T-helper 1 cell treated with Interleukin-12 subunit alpha and Interleukin-12 subunit beta and Interleukin-4 antibody, amounts not matched to agents 30 ng/mL and 1 ng/mL, for 36 hours (primary cell): Measurements from ENCODE around the gene CARMIL3. TPM values are rescaled to one million over a fixed set of nuclear protein-coding genes. Genes with fewer than 3 reads are reported as not detected.
"Not testable (repeated sequence)": the region's sequence is repeated elsewhere in the genome, so short reads cannot be mapped to it uniquely, and the experiment has no call there.

ENCODE experiments used
- intact Hi-C: fragments of 100-400 bp; cut with micrococcal nuclease; formaldehyde crosslinking; loops from one replicate; pipeline ENCODE4 v1.15.1; 2024
- total RNA-seq: library from RNA; stranded (reverse); gene quantifications from 2 replicates; pipeline ENCODE4 v1.2.3, GENCODE V29; 2022

Gene CARMIL3
- total RNA-seq, 1 donor from 2014 or later: 2.3 TPM

DNA sequence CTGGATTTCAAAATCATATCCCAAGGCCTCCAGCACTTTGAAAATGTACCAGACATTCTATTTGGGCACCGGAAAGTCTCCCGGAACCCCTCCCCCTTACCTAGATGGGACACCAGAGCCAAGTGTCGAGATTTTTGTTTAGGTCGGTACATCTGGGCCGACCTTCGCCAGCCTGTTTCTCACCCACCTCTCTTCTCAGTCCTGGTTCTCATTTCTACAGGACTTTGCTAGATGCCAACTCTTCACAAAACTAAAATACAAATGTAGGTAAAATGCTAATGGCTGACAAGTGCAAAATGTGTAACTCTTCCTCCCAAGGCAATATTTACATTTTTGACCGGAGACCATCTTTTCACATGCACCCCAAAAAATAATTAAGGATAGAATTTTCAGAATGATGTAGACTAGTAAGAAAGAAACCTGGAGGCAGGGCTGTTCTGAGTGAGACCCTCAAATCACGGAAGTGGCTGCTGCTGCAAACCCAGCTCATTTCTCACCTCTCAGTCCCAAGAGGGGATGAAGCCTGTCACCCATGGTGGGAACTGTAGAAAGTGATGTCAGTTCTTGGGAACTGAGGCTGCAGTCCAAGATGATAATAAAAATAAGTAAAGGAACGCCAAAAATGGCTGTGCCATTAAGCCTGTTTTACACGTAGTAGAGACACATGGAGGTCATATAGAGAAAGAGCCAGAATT, 14.7 kb upstream of the CARMIL3 start:
- intact Hi-C loops: loop anchor here (1.0 to 5.0 kb wide), 4 partner anchors 15 to 72 kb away; partner anchors contain the start of genes CARMIL3 and DHRS4L2

DNA sequence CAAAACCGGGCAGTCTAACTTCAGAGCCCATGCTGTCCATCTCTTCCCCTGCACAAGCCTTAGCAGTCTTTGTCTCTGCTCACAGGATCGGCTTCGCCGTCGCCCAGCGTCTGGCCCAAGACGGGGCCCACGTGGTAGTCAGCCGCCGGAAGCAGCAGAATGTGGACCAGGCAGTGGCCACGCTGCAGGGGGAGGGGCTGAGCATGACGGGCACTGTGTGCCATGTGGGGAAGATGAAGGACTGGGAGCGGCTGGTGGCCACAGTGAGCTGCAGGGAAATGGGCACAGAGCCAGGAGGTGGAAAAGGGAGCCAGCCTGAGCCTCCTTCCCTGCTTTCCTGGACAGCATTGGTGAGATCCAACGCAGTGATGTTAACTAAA, 14.2 kb upstream of the CARMIL3 start:
- intact Hi-C loops: loop anchor here (5.0 kb wide), 1 partner anchor 50 kb away; the partner anchor contains the start of gene DHRS4L2

DNA sequence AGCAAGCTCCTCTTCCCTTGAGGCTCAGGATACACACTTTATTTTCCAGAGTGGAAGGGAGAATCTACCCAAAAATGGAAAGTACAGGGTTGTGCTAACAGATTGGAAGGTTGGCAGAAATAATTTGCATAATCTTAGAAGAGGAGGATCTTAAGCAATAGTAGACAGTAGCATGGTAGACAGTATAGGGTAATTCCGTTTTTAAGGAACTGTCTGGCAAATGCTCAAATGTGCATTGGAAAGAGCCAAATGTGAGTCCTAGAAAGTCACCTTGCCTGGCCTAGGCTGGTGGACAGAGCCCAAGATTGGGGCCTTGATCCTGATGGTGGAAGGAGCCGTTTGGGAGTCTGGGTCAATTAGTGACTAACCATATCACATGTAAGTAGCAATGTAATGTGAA, 13.1 kb upstream of the CARMIL3 start:
- intact Hi-C loops: loop anchor here (5.0 kb wide), 1 partner anchor 51 kb away; the partner anchor contains the start of gene DHRS4L2

DNA sequence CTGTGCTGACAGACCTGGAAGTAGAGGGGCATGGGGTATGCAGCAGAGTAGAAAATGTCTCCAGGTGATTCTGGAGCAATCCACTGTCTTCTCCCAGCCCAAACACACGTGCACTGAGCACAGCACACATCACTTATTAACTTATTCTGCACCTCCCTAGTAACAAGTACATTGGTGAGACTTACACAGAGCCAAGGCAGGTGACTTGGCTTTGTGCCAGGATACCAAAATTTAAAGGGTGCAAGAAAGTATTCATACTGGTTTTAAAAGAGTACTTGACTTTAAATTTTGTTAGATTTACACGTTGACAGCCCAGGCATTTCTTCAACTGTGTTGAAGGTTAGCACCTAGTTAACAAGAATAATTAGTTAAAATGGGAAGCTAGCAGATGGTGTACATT, 11.1 kb upstream of the CARMIL3 start:
- intact Hi-C loops: no loop called here

DNA sequence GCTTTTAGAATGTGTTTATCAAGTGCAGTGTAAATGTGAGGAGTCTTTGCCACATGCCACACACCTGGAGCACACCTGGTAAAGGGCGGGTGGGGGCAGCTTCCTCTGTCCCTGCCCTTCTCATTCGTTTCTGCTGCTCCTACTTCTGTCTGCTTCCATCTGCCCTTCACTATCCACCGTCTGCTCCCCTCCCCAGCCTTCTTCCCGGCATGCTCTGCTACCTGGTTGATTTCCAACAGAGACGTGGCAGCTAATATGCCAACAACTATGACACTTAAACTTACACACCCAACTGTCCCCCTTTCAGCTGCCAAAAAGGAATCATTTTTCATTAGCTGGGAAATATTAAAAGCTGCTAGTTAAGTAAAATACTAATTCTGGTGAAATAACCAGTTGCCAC, 9.1 kb upstream of the CARMIL3 start:
- intact Hi-C loops: no loop called here

DNA sequence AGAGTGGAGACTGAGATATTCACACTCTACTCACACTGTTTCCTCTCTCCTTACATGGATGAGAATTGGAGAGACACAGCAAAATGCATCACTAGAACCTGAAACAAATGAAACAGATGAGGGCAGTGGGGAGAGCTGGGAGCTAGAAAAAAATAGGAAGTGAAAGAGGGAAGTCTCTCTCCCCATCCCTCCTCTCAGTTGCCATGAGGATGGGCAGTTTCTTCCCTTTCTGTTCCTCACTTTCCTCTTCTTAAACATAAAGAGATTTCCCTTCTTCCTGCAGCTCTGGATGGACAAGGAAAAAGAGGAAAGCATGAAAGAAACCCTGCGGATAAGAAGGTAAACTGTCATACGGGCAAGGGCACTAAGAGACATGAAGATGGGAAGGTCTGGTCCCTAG, 2.8 kb upstream of the CARMIL3 start:
- intact Hi-C loops: not testable (repeated sequence)

DNA sequence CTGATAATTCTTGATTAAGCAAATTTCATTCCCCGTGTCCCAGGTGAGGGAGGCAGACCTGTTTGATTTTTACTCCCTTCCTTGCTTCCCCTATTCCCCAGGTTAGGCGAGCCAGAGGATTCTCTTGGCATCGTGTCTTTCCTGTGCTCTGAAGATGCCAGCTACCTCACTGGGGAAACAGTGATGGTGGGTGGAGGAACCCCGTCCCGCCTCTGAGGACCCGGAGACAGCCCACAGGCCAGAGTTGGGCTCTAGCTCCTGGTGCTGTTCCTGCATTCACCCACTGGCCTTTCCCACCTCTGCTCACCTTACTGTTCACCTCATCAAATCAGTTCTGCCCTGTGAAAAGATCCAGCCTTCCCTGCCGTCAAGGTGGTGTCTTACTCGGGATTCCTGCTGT, 1.1 kb upstream of the CARMIL3 start:
- intact Hi-C loops: not testable (repeated sequence)

DNA sequence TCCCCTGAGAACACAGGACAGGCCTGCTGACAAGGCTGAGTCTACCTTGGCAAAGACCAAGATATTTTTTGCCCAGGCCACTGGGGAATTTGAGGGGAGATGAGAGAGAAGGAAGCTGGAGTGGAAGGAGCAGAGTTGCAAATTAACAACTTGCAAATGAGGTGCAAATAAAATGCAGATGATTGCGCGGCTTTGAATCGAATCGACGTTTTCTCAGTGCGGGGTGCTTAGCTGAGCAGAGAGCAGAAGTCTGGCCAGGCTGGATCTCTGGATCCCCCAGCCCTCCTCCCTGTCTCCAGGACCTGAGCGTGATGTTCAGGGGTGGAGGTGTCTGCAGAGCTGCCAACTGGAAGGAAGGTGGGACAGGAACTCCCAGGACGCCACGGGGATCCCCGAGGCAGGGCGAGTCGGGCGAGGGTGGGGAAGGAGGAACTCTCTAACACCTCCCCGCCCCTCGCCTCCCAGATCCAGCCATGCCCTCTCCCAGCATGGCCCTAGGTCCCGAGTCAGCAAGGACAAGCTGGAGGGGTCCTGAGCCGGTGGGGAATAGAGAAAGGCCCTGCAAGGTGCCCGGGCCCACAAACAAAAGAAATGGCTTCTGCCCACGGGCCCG, 527 bp upstream of the CARMIL3 start:
- intact Hi-C loops: no loop called here

DNA sequence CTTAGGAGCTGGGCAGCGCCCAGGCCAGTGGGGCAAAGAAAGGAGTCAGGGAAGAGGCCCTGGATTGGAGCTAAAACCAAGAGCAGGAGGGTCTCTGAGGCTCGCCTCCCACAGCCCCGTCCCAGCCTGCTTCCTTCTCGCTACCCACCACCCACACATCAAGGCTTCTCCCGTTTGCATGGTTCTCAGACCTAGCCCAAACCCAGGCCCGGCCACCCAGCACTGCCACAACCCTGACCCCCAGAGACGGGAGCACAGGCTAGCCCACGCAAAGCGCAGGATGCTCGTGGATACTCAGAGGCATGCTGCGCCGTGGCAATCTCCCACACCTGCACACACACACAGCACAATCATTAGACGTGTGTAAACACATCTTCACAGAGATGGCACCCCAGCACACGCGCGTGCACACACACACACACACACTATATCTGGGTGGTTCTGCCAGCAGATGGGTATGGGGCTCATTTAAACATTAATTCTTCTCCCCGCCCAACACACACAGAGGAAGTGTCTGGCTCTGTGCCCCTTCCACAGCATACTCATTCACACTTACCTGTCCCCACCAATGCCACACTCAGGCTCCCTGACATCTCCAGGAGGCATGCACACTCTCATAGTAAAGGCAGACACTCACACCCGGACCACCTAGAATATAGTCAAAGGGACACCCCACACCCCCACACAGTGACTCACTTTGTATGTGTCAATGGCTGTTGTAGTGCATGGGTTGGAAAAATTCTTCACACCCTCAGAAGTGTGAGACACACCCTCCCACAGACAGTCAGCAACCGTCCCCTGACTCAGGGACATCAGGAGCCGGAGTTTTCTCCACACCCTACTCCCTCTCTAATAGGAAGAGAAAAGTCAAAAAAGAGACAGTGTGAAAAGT, 1.1 kb downstream of the CARMIL3 start:
- intact Hi-C loops: loop anchor here (1.0 kb wide), 5 partner anchors 17 to 65 kb away; partner anchors contain the start of genes DCAF11, DHRS4L2, NRL and PCK2

DNA sequence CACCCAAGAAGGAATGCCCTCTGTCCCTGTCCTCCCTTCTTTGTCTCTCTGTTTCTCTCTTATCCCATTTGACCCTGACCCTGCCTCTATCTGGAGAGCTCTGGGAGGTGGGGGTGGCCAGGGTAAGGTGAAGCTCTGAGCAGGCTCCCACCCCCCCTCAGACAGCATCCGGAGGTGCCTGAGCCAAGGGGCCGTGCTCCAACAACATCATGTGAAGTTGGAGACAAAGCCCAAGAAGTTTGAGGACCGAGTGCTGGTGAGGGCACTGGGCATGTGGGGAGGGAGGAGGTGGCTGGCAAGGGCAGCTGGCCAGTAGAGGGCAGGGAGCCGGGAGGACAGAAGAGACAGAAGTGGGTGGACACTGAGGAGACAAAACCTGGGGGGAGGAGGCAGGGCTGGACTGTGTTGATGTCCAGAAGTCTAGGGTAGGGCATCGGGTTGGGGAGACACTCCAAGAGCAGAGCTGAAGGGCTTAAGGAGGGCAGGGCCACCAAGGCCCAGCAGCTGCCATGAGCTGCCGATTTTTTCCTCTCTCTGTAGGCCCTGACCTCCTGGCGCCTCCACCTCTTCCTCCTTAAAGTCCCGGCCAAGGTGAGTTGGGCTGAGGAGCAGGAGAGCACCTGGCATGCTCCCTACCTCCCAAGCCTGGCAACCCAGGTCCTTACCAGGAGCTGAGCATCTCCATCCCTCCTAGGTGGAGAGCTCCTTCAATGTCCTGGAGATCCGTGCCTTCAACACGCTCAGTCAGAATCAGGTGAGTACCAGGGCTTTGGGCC, 1.9 kb downstream of the CARMIL3 start:
- intact Hi-C loops: no loop called here

DNA sequence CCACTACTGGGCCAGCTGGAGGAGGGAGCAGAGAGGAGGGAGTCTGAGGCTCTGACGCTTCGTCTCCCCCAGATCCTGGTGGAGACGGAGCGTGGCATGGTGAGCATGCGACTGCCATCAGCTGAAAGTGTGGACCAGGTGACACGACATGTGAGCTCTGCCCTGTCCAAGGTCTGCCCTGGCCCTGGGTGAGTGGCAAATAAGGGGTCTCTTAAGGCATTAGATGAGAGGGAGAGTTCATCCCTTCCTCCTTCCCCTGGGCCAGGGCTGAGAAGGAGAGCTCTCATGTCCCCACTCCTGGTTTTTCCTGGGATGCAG, 2.5 kb downstream of the CARMIL3 start:
- intact Hi-C loops: no loop called here

DNA sequence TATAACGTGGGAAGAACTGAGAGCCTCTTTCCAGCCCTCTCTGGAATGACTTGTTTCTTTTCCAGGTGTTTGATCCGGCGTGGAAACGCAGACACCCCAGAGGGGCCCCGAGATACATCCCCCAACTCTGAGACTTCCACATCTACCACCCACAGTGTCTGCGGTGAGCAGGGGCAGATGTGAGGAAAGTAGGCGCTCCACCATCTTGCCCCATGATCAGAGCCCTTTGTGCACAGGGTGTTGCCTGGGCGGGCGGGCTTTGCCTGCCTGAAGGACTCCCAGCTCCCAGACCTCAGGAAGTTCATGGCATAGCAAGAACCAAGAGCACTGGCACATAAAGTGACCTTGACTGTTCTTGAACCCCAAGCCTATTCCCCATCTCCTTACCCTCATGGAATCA, 2.8 kb downstream of the CARMIL3 start:
- intact Hi-C loops: no loop called here

DNA sequence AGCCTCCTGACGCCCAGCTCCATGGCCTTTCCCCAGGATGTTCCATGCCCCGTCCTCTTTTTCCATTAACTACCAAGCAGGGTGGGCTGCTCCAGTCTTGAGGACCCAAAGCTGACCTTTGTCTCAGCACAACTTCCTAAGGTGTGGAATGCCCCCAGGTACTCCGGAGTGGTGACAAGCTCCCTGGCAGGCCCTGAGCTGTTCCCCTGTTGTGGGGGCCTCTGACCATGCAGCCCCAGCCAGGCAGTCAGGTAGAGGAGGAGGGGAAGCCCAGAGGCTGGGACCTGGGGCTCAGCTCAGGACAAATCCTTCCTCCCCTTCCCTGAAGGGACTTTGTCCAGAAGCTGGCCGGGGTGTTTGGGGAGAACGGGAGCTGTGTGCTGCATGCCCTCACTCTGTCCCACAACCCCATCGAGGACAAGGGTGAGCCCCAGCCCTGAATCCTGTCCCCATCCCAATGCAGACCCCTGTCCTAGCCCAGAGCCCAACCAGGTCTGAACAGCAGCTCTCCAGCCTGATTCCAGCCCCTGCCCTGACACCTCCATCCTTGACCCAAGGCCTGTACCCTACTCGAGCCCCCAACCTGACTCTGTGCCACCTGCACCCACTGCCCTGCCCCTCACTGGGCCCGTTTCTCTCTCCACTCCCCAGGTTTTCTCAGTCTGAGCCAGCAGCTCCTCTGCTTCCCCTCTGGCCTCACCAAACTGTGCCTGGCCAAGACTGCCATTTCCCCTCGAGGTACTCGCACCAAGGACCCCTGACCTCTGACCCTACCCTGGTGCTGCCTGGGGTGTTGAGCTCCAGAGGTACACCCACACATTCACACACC, 4.4 kb downstream of the CARMIL3 start:
- intact Hi-C loops: no loop called here

DNA sequence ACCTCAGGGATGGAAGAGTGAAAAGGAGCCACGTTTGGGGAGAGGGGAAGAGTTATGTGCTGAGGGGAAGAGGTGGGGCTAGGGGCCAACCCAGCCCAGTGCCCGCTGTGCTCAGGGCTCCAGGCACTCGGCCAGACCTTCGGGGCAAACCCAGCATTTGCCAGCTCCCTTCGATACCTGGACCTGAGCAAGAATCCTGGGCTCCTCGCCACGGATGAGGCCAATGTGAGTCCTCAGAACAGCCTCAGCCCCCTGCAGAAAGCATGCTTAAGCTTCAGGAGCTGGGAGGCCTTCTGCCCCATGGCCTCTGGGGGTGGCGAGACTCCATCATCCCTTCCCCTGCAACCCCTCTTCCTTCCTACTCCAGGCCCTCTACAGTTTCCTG, 5.0 kb downstream of the CARMIL3 start:
- intact Hi-C loops: no loop called here

DNA sequence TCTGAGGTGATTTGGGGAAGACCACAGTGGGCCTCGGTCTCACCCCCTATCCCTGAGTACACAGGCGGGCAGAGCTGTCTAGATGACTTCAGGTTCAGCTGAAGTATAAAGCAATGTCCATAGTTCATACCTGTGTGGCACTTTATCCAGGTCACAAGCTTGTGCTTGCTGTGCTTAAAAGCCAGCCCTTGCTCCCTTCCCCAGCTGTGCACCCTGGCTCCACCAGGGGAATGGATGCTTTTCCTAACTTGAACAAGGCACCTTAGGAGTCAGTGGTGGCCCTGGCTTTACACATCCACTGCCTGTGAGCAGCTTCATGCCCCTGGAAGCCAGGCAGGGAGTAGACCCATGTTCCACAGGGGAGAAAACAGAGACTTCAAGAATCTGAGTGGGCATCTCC, 5.5 kb downstream of the CARMIL3 start:
- intact Hi-C loops: no loop called here

DNA sequence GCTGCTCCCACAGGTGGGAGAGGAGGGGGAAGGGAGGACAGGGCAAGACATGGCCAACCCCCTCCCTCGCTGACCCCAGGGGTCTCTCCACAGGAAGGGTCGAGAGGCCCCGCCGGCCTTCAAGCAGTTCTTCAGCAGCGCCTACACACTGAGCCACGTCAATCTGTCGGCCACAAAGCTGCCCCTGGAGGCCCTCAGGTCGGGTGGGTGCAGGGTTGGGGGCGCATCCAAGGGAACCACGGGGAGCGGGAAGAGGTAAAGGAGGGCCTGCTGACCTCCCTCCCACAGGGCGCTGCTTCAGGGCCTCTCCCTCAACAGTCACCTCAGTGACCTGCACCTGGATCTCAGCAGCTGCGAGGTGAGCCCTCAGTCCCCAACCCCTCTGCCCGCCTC, 6.1 kb downstream of the CARMIL3 start:
- intact Hi-C loops: loop anchor here (1.0 kb wide), 5 partner anchors 32 to 103 kb away; partner anchors contain the start of genes IRF9 and PCK2

DNA sequence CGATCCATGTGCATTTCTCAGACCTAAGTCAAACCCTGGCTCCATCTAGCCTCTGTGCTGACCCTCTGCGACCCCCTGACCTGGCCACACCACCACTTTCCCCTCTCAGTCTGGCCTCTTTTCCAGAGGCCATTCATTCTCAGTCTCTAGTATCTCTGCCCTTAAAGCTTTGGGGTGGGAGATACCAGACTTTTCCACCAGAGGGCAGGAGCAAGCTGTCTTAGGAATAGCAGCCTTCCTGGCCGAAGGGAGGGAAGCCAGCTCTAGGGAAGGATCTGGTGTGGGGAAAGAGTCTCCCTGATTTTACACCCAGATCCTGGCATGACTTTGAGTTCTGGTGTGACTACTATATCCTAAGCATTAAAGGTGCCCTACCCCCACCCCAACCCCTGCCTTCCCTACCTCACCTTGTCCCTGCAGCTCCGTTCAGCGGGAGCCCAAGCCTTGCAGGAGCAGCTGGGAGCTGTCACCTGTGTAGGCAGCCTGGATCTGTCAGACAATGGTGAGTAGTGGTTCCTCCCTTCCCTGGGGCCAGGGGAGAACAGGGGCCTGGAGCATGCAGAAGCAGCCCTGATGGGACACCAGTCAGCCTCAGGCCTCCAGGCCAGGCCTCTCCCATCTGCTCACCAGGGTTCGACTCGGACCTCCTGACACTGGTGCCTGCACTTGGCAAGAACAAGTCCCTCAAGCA, 6.6 kb downstream of the CARMIL3 start:
- intact Hi-C loops: loop anchor here (1.0 kb wide), 5 partner anchors 32 to 103 kb away; partner anchors contain the start of genes IRF9 and PCK2

DNA sequence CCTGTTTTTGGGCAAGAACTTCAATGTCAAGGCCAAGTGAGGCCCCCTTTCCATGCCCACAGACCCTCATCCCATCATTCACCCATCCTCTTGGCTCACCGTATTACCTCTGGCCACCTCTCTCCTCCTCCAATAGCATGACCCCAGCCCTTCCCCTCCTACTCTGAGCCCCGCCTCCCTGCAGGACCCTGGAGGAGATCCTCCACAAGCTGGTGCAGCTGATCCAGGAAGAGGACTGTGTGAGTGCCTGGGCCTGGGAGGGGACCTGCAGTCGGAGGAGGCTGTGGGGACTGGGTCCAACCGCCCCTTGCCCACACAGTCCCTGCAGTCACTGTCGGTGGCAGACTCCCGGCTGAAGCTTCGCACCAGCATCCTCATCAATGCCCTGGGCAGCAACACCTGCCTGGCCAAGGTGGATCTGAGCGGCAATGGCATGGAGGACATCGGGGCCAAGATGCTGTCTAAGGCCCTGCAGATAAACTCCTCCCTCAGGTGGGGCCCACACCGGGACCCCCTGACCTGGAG, 7.2 kb downstream of the CARMIL3 start:
- intact Hi-C loops: loop anchor here (1.0 kb wide), 5 partner anchors 31 to 102 kb away; partner anchors contain the start of genes IRF9 and PCK2

DNA sequence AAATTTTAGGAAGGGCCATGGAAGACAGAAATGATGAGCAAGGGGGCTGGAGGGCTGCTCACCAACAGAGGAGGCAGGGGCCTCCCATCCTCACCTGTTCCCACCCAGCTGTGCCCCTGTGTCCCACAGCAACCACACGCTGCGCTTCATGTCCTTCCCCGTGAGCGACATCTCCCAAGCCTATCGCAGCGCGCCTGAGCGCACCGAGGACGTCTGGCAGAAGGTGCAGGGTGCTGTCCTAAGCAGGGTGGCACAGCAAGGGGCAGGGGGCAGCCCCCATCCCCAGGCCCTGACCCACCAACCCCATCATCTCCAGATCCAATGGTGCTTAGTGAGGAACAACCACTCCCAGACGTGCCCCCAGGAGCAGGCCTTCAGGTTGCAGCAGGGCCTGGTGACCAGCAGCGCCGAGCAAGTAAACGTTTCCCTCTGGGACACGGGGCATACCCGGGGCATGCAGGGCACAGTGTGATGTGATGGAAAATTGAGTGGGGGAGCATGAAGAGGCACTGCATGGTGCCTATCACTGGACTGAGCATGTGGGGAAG, 8.1 kb downstream of the CARMIL3 start:
- intact Hi-C loops: no loop called here
